AG04449 (cell line): ENCODE results near the gene TSPAN31.
A peak's percentile ranks its signal among the peaks of the same experiment; 100 is the strongest.

ENCODE experiments used
- CTCF ChIA-PET: fragments of 350-600 bp; formaldehyde crosslinking; extraction: SDS; loops from one replicate; lab custom pipeline; 2021; ENCODE audit warnings: antibody characterized with exemption; lab: Yijun Ruan, JAX
- POLR2A ChIA-PET: fragments of 400-600, 350-600 bp; formaldehyde crosslinking; extraction: SDS; loops from one replicate; lab custom pipeline; 2020; ENCODE audit warnings: antibody characterized with exemption, inconsistent platforms; lab: Yijun Ruan, JAX
- DNase-seq: peaks from one replicate; pipeline ENCODE4 v3.0.0-alpha.2; 2010; ENCODE audit warnings: low read depth, low spot score
- H3K4me3 ChIP-seq: 2 replicates; pipeline ENCODE4 v1.5.1; 2011; ENCODE audit warnings: low read depth, mild to moderate bottlenecking, control low read depth, low read length
- CTCF ChIP-seq: IDR thresholded peaks from one replicate; pipeline ENCODE4 v1.5.1; 2011; ENCODE audit warnings: mild to moderate bottlenecking, moderate library complexity, low read length, control low read depth, inconsistent platforms; ENCODE audit not compliant: insufficient read depth; ENCODE audit errors: missing control alignments

TSPAN31 gene

GRCh38 chr12:57737467-57738460 is 7.1 kb upstream of the TSPAN31 start:
- peak overlapping the region; percentile 42 for H3K4me3 ChIP-seq

GRCh38 chr12:57738661-57739237 is 6.1 kb upstream of the TSPAN31 start, which contains the start of gene AGAP2:
Gene AGAP2, minus strand, starts transcription at chr12:57738742. Its CDS starts 496 bp downstream, at chr12:57738246.
- peak within 1 kb of the TSS; percentile 42 for H3K4me3 ChIP-seq
- DNase-seq, result no peak
- CTCF ChIA-PET, result interaction anchor here (0.6 to 5.2 kb wide), 5 partner anchors 13 to 285 kb away, joined by 3 to 82 read pairs (median 9); no protein-coding TSS in a partner anchor
- POLR2A ChIA-PET, result interaction anchor here (0.9 kb wide), 1 partner anchor 12 kb away, joined by 3 read pairs; no protein-coding TSS in a partner anchor
- no peak for TF ChIP-seq CTCF

More at GRCh38 chr12:57737467-57738460, 7.1 kb upstream of the TSPAN31 start:
- ChIA-PET CTCF (interaction anchor here (1.3 to 5.2 kb wide), 6 partner anchors 13 to 284 kb away, joined by 3 to 82 read pairs (median 4); partner anchors contain the start of gene PIP4K2C), POLR2A (no interaction called here)
- peak; percentile 59 for TF ChIP-seq CTCF
- no peak for DNase-seq

- TF ChIP-seq CTCF, result no peak
- no peak overlapping the region for H3K4me3 ChIP-seq
- no peak for DNase-seq
- ChIA-PET CTCF (interaction anchor here (0.6 to 4.8 kb wide), 3 partner anchors 13 to 155 kb away, joined by 3 to 36 read pairs (median 9); no protein-coding TSS in a partner anchor), POLR2A (interaction anchor here (0.9 kb wide), 1 partner anchor 13 kb away, joined by 3 read pairs; no protein-coding TSS in a partner anchor)
Measured at GRCh38 chr12:57739387-57739786, 5.5 kb upstream of the TSPAN31 start.

- no peak for TF ChIP-seq CTCF
- no peak overlapping the region for H3K4me3 ChIP-seq
- ChIA-PET CTCF (interaction anchor here (1.0 to 4.8 kb wide), 5 partner anchors 14 to 165 kb away, joined by 3 to 36 read pairs (median 6); no protein-coding TSS in a partner anchor), POLR2A (no interaction called here)
- DNase-seq, result no peak
Measured at GRCh38 chr12:57739914-57740538, 4.8 kb upstream of the TSPAN31 start.

GRCh38 chr12:57740656-57741412 is 4.0 kb upstream of the TSPAN31 start:
- POLR2A ChIA-PET, result no interaction called here
- no peak for DNase-seq
- CTCF ChIA-PET, result interaction anchor here (1.0 to 4.7 kb wide), 5 partner anchors 15 to 164 kb away, joined by 3 to 26 read pairs (median 3); no protein-coding TSS in a partner anchor
- no peak for TF ChIP-seq CTCF
- H3K4me3 ChIP-seq, result no peak overlapping the region
